IgD-negative memory B cell (primary cell): ENCODE measurements around the gene FTO. TPM values are rescaled to one million over a fixed set of nuclear protein-coding genes. Genes with fewer than 3 reads are reported as not detected.
A peak's percentile ranks its signal among the peaks of the same experiment; 100 is the strongest.

Experiments used
- H3K27ac Mint-ChIP-seq, 3 donors: one replicate each; pipeline ENCODE4 v1.8.0; 2020 to 2022; ENCODE audit warnings: mild to moderate bottlenecking in 3 of 3, mixed read lengths in 3 of 3, moderate library complexity in 1 of 3
- H3K27me3 Mint-ChIP-seq: one replicate; pipeline ENCODE4 v1.8.0; 2021; ENCODE audit warnings: mixed read lengths
- H3K36me3 Mint-ChIP-seq: one replicate; pipeline ENCODE4 v1.8.0; 2020; ENCODE audit warnings: mild to moderate bottlenecking, mixed read lengths
- H3K4me1 Mint-ChIP-seq, 3 donors: one replicate each; pipeline ENCODE4 v1.8.0; 2020 to 2022; ENCODE audit warnings: mixed read lengths in 3 of 3, mild to moderate bottlenecking in 1 of 3
- H3K4me3 Mint-ChIP-seq, 4 donors: one replicate each; pipeline ENCODE4 v1.8.0; 2020 to 2022; ENCODE audit warnings: mild to moderate bottlenecking in 4 of 4, mixed read lengths in 4 of 4, moderate library complexity in 3 of 4
- H3K9me3 Mint-ChIP-seq, 3 donors: one replicate each; pipeline ENCODE4 v1.8.0; 2020 to 2021; ENCODE audit warnings: mixed read lengths in 3 of 3, mild to moderate bottlenecking in 1 of 3
- polyA plus RNA-seq: library from polyadenylated mRNA; unstranded; fragments of 300-500 nt; fragmentation: Illumina TruSeq; gene quantifications from one replicate; pipeline ENCODE4 v1.2.3, GENCODE V29; 2021

Gene FTO
- polyA plus RNA-seq, 1 donor from 2014 or later, result 53.2 TPM

GRCh38 chr16:53755026-53755910 is 51.3 kb downstream of the FTO start:
- H3K27me3 Mint-ChIP-seq, result no peaks in the 10 kb centered on the region
- H3K4me3 Mint-ChIP-seq, result peak overlapping the region in 1 of 4 donors; percentile 60
- peaks cover 0 to 10% (median 8%) of the 10 kb centered on the region in 3 donors for H3K4me1 Mint-ChIP-seq
- peaks cover 3% of the 10 kb centered on the region for H3K36me3 Mint-ChIP-seq
- H3K27ac Mint-ChIP-seq, result no peak overlapping the region
- H3K9me3 Mint-ChIP-seq, result no peaks in the 10 kb centered on the region

- H3K27me3 Mint-ChIP-seq, result no peaks in the 10 kb centered on the region
- H3K4me3 Mint-ChIP-seq, result no peak overlapping the region
- no peaks in the 10 kb centered on the region for H3K9me3 Mint-ChIP-seq
- H3K27ac Mint-ChIP-seq, result no peak overlapping the region
- H3K4me1 Mint-ChIP-seq, result peaks cover 0 to 10% (median 8%) of the 10 kb centered on the region in 3 donors
- H3K36me3 Mint-ChIP-seq, result peaks cover 3% of the 10 kb centered on the region
These were observed 52.5 kb downstream of the FTO start for GRCh38 chr16:53756275-53756996.

- Mint-ChIP-seq H3K4me3 (no peak overlapping the region), H3K27ac (no peak overlapping the region), H3K4me1 (peaks cover 1 to 8% (median 6%) of the 10 kb centered on the region in 3 donors), H3K9me3 (no peaks in the 10 kb centered on the region), H3K27me3 (no peaks in the 10 kb centered on the region), H3K36me3 (peaks cover 3% of the 10 kb centered on the region)
These were observed 54.1 kb downstream of the FTO start for GRCh38 chr16:53757971-53758609.

GRCh38 chr16:53761962-53762703 is 58.2 kb downstream of the FTO start:
- Mint-ChIP-seq H3K4me3 (no peak overlapping the region), H3K27ac (no peak overlapping the region), H3K4me1 (peaks cover 5 to 6% (median 5%) of the 10 kb centered on the region in 3 donors), H3K36me3 (peaks cover 3% of the 10 kb centered on the region), H3K9me3 (no peaks in the 10 kb centered on the region), H3K27me3 (no peaks in the 10 kb centered on the region)

GRCh38 chr16:53766304-53767016 is 62.5 kb downstream of the FTO start:
- no peak overlapping the region for H3K27ac Mint-ChIP-seq
- H3K4me1 Mint-ChIP-seq, result peaks cover 7 to 13% (median 12%) of the 10 kb centered on the region in 3 donors
- H3K4me3 Mint-ChIP-seq, result no peak overlapping the region
- H3K9me3 Mint-ChIP-seq, result no peaks in the 10 kb centered on the region
- no peaks in the 10 kb centered on the region for H3K27me3 Mint-ChIP-seq
- no peaks in the 10 kb centered on the region for H3K36me3 Mint-ChIP-seq

GRCh38 chr16:53768167-53768566 is 64.2 kb downstream of the FTO start:
- Mint-ChIP-seq H3K9me3 (no peaks in the 10 kb centered on the region), H3K27me3 (no peaks in the 10 kb centered on the region), H3K36me3 (no peaks in the 10 kb centered on the region), H3K27ac (no peak overlapping the region), H3K4me3 (no peak overlapping the region), H3K4me1 (peaks cover 6 to 13% (median 12%) of the 10 kb centered on the region in 3 donors)

GRCh38 chr16:53768593-53768992 is 64.6 kb downstream of the FTO start:
- no peaks in the 10 kb centered on the region for H3K36me3 Mint-ChIP-seq
- H3K9me3 Mint-ChIP-seq, result no peaks in the 10 kb centered on the region
- H3K4me1 Mint-ChIP-seq, result peaks cover 6 to 13% (median 11%) of the 10 kb centered on the region in 3 donors
- no peaks in the 10 kb centered on the region for H3K27me3 Mint-ChIP-seq
- H3K27ac Mint-ChIP-seq, result no peak overlapping the region
- no peak overlapping the region for H3K4me3 Mint-ChIP-seq

GRCh38 chr16:53769185-53769584 is 65.2 kb downstream of the FTO start:
- H3K4me1 Mint-ChIP-seq, result peaks cover 6 to 16% (median 10%) of the 10 kb centered on the region in 3 donors
- no peaks in the 10 kb centered on the region for H3K9me3 Mint-ChIP-seq
- no peak overlapping the region for H3K27ac Mint-ChIP-seq
- H3K4me3 Mint-ChIP-seq, result no peak overlapping the region
- H3K27me3 Mint-ChIP-seq, result no peaks in the 10 kb centered on the region
- no peaks in the 10 kb centered on the region for H3K36me3 Mint-ChIP-seq

- no peaks in the 10 kb centered on the region for H3K36me3 Mint-ChIP-seq
- H3K27ac Mint-ChIP-seq, result no peak overlapping the region
- H3K4me1 Mint-ChIP-seq, result peaks cover 8 to 21% (median 14%) of the 10 kb centered on the region in 3 donors
- no peaks in the 10 kb centered on the region for H3K27me3 Mint-ChIP-seq
- H3K4me3 Mint-ChIP-seq, result no peak overlapping the region
- H3K9me3 Mint-ChIP-seq, result no peaks in the 10 kb centered on the region
These were observed 65.8 kb downstream of the FTO start for GRCh38 chr16:53769787-53770186.

GRCh38 chr16:53770641-53771040 is 66.7 kb downstream of the FTO start:
- Mint-ChIP-seq H3K4me3 (no peak overlapping the region), H3K4me1 (peaks cover 14 to 29% (median 23%) of the 10 kb centered on the region in 3 donors), H3K27me3 (no peaks in the 10 kb centered on the region), H3K36me3 (no peaks in the 10 kb centered on the region), H3K9me3 (no peaks in the 10 kb centered on the region), H3K27ac (no peak overlapping the region)

- Mint-ChIP-seq H3K4me3 (no peak overlapping the region), H3K36me3 (no peaks in the 10 kb centered on the region), H3K27me3 (no peaks in the 10 kb centered on the region), H3K9me3 (peaks cover 0 to 2% (median 0%) of the 10 kb centered on the region in 3 donors), H3K27ac (no peak overlapping the region), H3K4me1 (peaks cover 17 to 33% (median 29%) of the 10 kb centered on the region in 3 donors)
These were observed 67.9 kb downstream of the FTO start for GRCh38 chr16:53771655-53772497.

GRCh38 chr16:53773150-53773846 is 69.3 kb downstream of the FTO start:
- peaks cover 17 to 28% (median 27%) of the 10 kb centered on the region in 3 donors for H3K4me1 Mint-ChIP-seq

GRCh38 chr16:53773881-53774280 is 69.9 kb downstream of the FTO start:
- Mint-ChIP-seq H3K4me3 (no peak overlapping the region), H3K36me3 (no peaks in the 10 kb centered on the region), H3K4me1 (peaks cover 17 to 26% (median 25%) of the 10 kb centered on the region in 3 donors), H3K27me3 (no peaks in the 10 kb centered on the region), H3K27ac (no peak overlapping the region), H3K9me3 (peaks cover 0 to 2% (median 0%) of the 10 kb centered on the region in 3 donors)

More at GRCh38 chr16:53773150-53773846, 69.3 kb downstream of the FTO start:
- H3K9me3 Mint-ChIP-seq, result peaks cover 0 to 2% (median 0%) of the 10 kb centered on the region in 3 donors
- H3K4me3 Mint-ChIP-seq, result no peak overlapping the region
- no peak overlapping the region for H3K27ac Mint-ChIP-seq
- no peaks in the 10 kb centered on the region for H3K36me3 Mint-ChIP-seq
- no peaks in the 10 kb centered on the region for H3K27me3 Mint-ChIP-seq
